ENCODE data around the gene DAG1. TPM values are rescaled to one million over a fixed set of nuclear protein-coding genes. Genes with fewer than 3 reads are reported as not detected.

The DAG1 gene
- polyA plus RNA-seq (2011; rRNA removed), result 29.5 and 34.2 TPM in 2 replicates
- 44.0 and 80.5 TPM in 2 replicates for polyA minus RNA-seq (2011; rRNA and poly(A)+ RNA removed)

DNA sequence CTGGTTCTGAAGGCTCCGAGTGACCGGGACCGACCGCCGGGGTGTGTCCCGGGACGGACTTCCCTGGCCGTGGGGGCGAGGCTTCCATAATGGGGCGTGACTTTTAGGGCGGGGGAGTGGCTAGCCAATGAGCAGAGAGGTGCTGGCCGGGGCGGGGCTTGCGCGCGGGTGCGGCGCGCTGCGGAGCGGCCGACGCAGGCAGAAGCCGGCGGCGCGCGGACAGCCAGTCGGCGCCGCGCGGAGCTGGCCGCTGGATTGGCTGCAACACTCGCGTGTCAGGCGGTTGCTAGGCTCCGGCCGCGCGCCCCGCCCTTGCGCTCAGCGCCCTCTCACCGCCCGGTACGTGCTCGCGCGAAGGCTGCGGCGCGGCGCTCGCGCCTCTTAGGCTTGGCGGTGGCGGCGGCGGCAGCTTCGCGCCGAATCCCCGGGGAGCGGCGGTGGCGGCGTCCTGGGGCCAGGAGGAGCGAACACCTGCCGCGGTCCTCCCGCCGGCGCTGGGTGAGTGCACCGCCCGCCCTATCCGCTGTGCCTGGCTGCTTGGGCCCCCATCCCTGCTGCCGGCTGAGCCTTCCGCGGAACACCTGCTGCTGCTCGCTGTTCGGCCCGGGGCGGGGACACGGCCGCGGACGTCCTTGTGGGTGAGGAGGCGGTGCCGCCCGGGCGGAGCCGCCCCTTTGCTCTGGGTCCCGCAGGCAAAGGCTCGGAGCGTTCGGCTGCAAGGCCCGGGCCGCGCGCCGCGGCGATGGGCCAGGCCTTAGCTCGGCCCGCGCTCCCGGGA, at the start of gene DAG1:
TSS of gene DAG1 (plus strand) at position 332 of the 778 bp plus-strand sequence. CDS start 40,268 bp downstream, outside the sequence.
- Histone ChIP-seq H3K9me3 (ENCODE audit: control insufficient read depth, insufficient read depth, low read length) (no peaks in the 10 kb centered on the region; the same call in 1 of the 2 replicates), H3K27ac (ENCODE audit: low read depth, low read length) (peak within 1 kb of the TSS; percentile 91), H3K4me3 (ENCODE audit: low read depth, low read length) (peak within 1 kb of the TSS; percentile 82), H3K27me3 (ENCODE audit: control insufficient read depth, insufficient read depth, low read length) (no peaks in the 10 kb centered on the region)
- TF ChIP-seq CTCF (IDR thresholded peaks at IDR 0.05; ENCODE audit: low read depth, low read length), result no peak
- DNase-seq (ENCODE audit: low read depth, low spot score), result peak; percentile 81
- ChIA-PET POLR2A (interaction anchor here (0.6 to 1.6 kb wide), 14 partner anchors 11 to 448 kb away, joined by 3 to 10 read pairs (median 4); partner anchors contain the start of genes NDUFAF3, NICN1, QRICH1 and RHOA), CTCF (interaction anchor here (1.0 to 1.4 kb wide), 2 partner anchors 11 to 21 kb away, joined by 4 to 7 read pairs; no protein-coding TSS in a partner anchor)

DNA sequence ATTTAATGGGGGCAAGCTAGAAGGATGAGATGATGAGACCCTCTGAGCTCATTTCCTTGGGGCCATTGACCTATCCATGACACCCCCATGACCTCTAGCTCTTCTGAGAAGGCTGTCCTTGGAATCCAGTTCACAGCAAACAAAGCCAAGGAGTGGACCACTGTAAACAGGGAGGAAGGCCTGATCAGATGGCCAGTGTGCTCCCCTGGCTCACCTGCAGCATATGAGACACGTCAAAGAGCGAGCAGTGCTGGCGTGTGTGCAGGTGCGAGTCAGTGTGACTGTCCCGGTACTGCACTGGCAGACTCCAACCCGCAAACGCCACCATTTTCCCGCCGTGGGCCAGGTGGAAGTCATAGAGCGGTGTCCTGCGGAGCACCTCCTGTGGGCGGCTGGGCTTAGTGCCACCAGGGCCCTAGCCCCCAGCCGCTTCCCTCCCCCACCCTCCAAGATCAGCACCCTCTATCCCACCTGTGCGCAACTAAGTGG, 48.1 kb upstream of the DAG1 start:
- no peak for TF ChIP-seq CTCF (IDR thresholded peaks at IDR 0.05; ENCODE audit: low read depth, low read length)
- no peaks in the 10 kb centered on the region for H3K27me3 ChIP-seq (ENCODE audit: control insufficient read depth, insufficient read depth, low read length)
- no peak overlapping the region for H3K27ac ChIP-seq (ENCODE audit: low read depth, low read length)
- ChIA-PET CTCF (interaction anchor here (1.2 kb wide), 1 partner anchor 82 kb away, joined by 6 read pairs; the partner anchor contains the start of gene USP4), POLR2A (interaction anchor here (0.6 to 1.6 kb wide), 4 partner anchors 10 to 69 kb away, joined by 3 to 13 read pairs (median 6); partner anchors contain the start of genes DAG1, RHOA and TCTA)
- H3K4me3 ChIP-seq (ENCODE audit: low read depth, low read length), result no peak overlapping the region
- DNase-seq (ENCODE audit: low read depth, low spot score), result no peak
- no peaks in the 10 kb centered on the region for H3K9me3 ChIP-seq (ENCODE audit: control insufficient read depth, insufficient read depth, low read length)

DNA sequence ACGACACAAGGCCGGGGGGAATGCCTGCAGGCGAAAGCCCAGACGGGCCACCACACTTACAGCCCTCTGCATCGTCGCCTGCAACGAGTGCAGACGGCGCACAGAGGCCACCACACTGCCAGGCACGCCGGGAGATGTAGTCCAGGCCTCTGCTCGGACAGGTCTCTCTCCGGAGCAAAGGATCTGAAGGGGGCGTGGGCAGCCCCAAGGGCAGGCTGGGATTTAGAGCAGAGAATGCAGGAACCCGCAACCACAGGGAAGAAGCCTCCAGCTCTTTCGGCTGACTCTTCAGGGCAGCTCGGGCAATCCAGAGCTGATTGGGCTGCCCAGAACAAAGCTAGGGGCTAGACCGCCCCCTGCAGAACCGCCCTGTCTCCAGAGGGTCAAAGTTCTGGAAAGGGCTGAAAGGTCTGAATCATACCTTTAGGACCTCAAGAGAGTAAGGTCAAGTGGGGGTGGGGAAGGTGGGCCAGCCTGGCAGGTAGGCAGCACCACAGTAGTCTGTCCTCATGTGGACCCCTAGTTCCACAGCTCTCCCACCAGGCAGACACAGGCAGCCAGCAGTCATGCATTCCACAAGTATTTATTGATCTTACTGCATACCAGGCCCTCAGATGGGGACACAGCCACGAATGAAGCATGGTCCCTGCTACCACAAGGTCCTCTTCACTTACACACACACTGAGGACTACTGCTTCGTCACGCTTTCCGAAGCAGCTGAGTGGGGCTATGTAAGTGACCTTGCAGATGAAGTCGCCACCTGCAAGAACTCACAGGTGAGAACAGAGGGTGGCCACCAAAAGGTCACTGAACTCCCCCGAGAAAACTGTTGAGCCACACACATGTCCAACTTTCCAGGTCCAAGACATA, 47.5 kb upstream of the DAG1 start, which contains the start of gene AMT:
TSS of gene AMT (minus strand) at position 95 of the 870 bp plus-strand sequence. CDS start at position 72, 23 bp downstream.
- ChIA-PET POLR2A (interaction anchor here (0.6 to 1.3 kb wide), 2 partner anchors 11 to 68 kb away, joined by 4 to 9 read pairs; partner anchors contain the start of gene RHOA), CTCF (no interaction called here)
- no peak for TF ChIP-seq CTCF (IDR thresholded peaks at IDR 0.05; ENCODE audit: low read depth, low read length)
- DNase-seq (ENCODE audit: low read depth, low spot score), result no peak
- no peak within 1 kb of the TSS for H3K4me3 ChIP-seq (ENCODE audit: low read depth, low read length)
- peak within 1 kb of the TSS; percentile 70 for H3K27ac ChIP-seq (ENCODE audit: low read depth, low read length)
- H3K27me3 ChIP-seq (ENCODE audit: control insufficient read depth, insufficient read depth, low read length), result no peaks in the 10 kb centered on the region
- no peaks in the 10 kb centered on the region for H3K9me3 ChIP-seq (ENCODE audit: control insufficient read depth, insufficient read depth, low read length)

DNA sequence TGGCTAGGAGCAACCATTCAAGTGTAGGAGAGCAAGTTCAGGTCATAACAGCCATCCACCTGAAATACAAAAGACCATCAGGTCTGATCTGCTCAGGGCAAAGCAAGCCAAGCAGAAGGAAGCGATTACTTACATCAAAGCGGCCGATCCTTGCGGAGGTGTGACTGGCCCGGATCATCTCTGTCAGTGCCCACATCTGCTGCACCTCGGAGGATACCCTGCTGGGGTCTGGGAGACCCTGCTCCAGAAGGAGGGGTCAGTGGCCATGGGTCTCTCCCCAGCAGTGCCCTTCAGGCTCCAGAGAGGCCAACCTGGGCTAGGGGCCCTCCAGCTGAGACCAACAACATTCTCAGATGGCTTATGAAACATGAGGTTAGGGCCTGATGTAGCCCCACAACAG, 45.3 kb upstream of the DAG1 start:
- Histone ChIP-seq H3K27ac (ENCODE audit: low read depth, low read length) (no peak overlapping the region), H3K4me3 (ENCODE audit: low read depth, low read length) (no peak overlapping the region), H3K27me3 (ENCODE audit: control insufficient read depth, insufficient read depth, low read length) (no peaks in the 10 kb centered on the region), H3K9me3 (ENCODE audit: control insufficient read depth, insufficient read depth, low read length) (no peaks in the 10 kb centered on the region)
- ChIA-PET CTCF (no interaction called here), POLR2A (interaction anchor here (1.4 kb wide), 1 partner anchor 13 kb away, joined by 4 read pairs; the partner anchor contains the start of genes RHOA and TCTA)
- TF ChIP-seq CTCF (IDR thresholded peaks at IDR 0.05; ENCODE audit: low read depth, low read length), result no peak
- DNase-seq (ENCODE audit: low read depth, low spot score), result no peak

All from AG04450 (cell line).